ENCODE results near the gene KLF9. TPM values are rescaled to one million over a fixed set of nuclear protein-coding genes. Genes with fewer than 3 reads are reported as not detected.

The KLF9 gene
- total RNA-seq, 1 experiment from 2014 or later, result 7.0 TPM

DNA sequence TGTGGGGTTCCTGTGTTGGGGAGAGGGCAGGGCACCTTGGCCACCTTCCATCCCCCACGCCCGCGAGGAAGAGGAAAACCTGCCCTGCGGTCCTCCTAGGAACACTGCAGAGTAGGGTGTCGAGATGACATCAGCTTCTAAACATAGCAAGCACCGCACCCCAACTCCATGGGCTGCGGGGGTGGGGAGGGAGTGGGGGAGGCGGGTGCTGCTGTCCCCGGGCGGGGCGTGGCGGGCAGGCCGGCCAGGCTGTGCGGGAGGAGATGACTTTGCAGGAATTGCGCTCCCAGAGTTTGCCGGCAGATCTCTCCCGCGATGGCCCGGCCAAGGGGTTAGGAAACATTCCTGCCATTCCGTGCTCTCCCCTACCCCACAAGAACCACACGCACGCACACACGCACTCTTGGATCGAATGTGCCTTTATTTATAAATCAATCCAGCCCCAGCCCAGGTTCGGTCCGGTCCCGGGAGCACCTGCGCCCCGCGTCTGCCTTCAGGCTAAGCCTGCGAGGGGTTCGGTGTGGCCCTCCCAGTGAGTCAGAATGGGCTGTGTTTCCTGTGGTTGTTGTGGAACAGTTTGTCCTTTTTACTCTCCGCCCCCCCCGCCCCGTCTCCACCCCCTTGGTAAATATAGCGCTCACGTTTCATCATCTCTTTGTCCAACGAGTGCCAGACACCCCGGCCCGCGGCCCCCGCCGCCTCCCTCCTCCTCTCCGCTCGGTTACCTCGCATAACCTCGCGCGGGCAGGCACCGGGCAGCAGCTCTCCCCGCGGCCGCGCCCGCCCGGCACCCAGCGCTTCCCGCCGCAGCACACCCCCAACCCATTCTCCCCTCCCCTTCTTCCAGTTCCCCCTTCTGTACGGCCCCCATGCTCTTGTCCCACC, 5.3 kb upstream of the KLF9 start:
- CTCF ChIA-PET, result interaction anchor here (0.8 kb wide), 1 partner anchor 61 kb away, joined by 3 read pairs; no protein-coding TSS in a partner anchor
- H3K4me3 ChIP-seq, result peak overlapping the region; percentile 82
- TF ChIP-seq, protein P1, sequence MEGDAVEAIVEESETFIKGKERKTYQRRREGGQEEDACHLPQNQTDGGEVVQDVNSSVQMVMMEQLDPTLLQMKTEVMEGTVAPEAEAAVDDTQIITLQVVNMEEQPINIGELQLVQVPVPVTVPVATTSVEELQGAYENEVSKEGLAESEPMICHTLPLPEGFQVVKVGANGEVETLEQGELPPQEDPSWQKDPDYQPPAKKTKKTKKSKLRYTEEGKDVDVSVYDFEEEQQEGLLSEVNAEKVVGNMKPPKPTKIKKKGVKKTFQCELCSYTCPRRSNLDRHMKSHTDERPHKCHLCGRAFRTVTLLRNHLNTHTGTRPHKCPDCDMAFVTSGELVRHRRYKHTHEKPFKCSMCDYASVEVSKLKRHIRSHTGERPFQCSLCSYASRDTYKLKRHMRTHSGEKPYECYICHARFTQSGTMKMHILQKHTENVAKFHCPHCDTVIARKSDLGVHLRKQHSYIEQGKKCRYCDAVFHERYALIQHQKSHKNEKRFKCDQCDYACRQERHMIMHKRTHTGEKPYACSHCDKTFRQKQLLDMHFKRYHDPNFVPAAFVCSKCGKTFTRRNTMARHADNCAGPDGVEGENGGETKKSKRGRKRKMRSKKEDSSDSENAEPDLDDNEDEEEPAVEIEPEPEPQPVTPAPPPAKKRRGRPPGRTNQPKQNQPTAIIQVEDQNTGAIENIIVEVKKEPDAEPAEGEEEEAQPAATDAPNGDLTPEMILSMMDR (conservative IDR thresholded peaks at IDR 0.05), result no peak
- TF ChIP-seq EZH2 (IDR thresholded peaks at IDR 0.05; ENCODE audit: low read depth), result no peak
- POLR2A ChIA-PET (ENCODE audit: unreplicated experiment), result interaction anchor here (0.5 to 1.7 kb wide), 10 partner anchors 41 to 406 kb away, joined by 3 to 10 read pairs (median 7); partner anchors contain the start of gene SMC5
- peak overlapping the region; percentile 98 for H3K4me2 ChIP-seq
- intact Hi-C loops (cut with micrococcal nuclease; ENCODE audit: unreplicated experiment), result loop anchor here (1.0 to 10.0 kb wide), 13 partner anchors 7 to 1723 kb away; partner anchors contain the start of gene SMC5
- no peaks in the 10 kb centered on the region for H3K9me3 ChIP-seq (ENCODE audit: insufficient read depth, low read depth)
- H3F3A ChIP-seq (ENCODE audit: insufficient read depth, low read depth), result peaks cover 33% of the 10 kb centered on the region; the same call in 1 of the 2 replicates
- H3K27me3 ChIP-seq (ENCODE audit: insufficient read depth, low read depth), result no peaks in the 10 kb centered on the region
- H3K4me1 ChIP-seq (replicated peaks; ENCODE audit: insufficient read depth), result peaks cover 18% of the 10 kb centered on the region
- no peaks in the 10 kb centered on the region for H3K36me3 ChIP-seq (ENCODE audit: low read depth)
- no peaks in the 10 kb centered on the region for H3K9me2 ChIP-seq (ENCODE audit: insufficient read depth)
- H4K20me1 ChIP-seq (ENCODE audit: insufficient read depth), result no peaks in the 10 kb centered on the region
- peak; percentile 86 to 94 for DNase-seq
- TSS peak; percentile 85 for BruUV-seq (replicated peaks)
- H3K27ac ChIP-seq, result peak overlapping the region; percentile 97
- no peaks in the 10 kb centered on the region for H3K79me2 ChIP-seq (ENCODE audit: low read depth)
- H2AFZ ChIP-seq, result peak overlapping the region; percentile 86

DNA sequence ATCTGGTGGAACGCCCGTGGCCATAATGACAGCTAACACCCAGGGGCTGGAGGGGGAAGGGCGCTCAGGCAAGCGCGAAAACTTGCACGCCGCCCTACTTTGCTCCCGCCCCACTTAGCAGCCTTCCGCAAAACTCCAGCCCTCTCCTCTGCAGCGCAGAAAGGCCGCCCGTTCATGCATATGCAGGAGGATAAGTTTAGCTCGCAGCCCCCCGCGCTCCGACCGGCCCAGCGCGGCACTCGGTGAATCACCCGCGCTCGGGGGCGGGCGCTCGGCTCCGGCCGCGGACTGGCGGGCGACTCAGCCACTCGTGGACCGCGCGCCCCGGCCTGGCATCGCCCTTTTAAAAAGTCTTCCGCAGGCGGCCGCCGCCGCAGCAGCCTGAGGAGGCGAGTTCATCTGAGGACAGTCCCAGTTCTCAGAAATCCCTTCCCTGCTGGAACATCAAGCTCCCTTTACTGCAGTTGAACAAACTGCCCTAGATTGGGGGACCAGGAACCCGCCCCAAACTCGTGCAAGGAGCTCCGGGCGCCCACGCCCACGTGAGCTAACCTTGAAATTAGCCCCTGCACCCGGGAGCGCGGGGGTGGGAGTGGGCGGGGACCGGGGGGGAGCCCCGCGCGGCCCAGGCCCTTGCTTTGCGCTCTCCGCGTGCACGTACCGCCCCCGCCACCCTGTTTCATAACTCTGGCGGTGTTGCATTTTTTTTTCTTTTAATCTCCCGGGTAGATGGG, 4.5 kb upstream of the KLF9 start:
- H3K27me3 ChIP-seq (ENCODE audit: insufficient read depth, low read depth), result no peaks in the 10 kb centered on the region
- CTCF ChIA-PET, result interaction anchor here (0.7 to 0.8 kb wide), 2 partner anchors 20 to 61 kb away, joined by 3 to 4 read pairs; no protein-coding TSS in a partner anchor
- no peaks in the 10 kb centered on the region for H4K20me1 ChIP-seq (ENCODE audit: insufficient read depth)
- H2AFZ ChIP-seq, result peak overlapping the region; percentile 86
- H3K36me3 ChIP-seq (ENCODE audit: low read depth), result no peaks in the 10 kb centered on the region
- no peak for TF ChIP-seq EZH2 (IDR thresholded peaks at IDR 0.05; ENCODE audit: low read depth)
- TF ChIP-seq, protein P1 (conservative IDR thresholded peaks at IDR 0.05), result no peak
- peak overlapping the region; percentile 97 for H3K27ac ChIP-seq
- H3K4me3 ChIP-seq, result peak overlapping the region; percentile 82
- H3K9me2 ChIP-seq (ENCODE audit: insufficient read depth), result no peaks in the 10 kb centered on the region
- DNase-seq, result peak; percentile 85 to 97
- no TSS peak for BruUV-seq (replicated peaks)
- peak overlapping the region; percentile 98 for H3K4me2 ChIP-seq
- intact Hi-C loops (cut with micrococcal nuclease; ENCODE audit: unreplicated experiment), result loop anchor here (1.0 to 5.0 kb wide), 9 partner anchors 62 to 1723 kb away; partner anchors contain the start of gene SMC5
- H3K9me3 ChIP-seq (ENCODE audit: insufficient read depth, low read depth), result no peaks in the 10 kb centered on the region
- POLR2A ChIA-PET (ENCODE audit: unreplicated experiment), result interaction anchor here (0.5 to 1.0 kb wide), 9 partner anchors 11 to 533 kb away, joined by 3 to 8 read pairs (median 6); partner anchors contain the start of gene SMC5
- peaks cover 41% of the 10 kb centered on the region; the same call in 1 of the 2 replicates for H3F3A ChIP-seq (ENCODE audit: insufficient read depth, low read depth)
- H3K4me1 ChIP-seq (replicated peaks; ENCODE audit: insufficient read depth), result peaks cover 23% of the 10 kb centered on the region
- H3K79me2 ChIP-seq (ENCODE audit: low read depth), result no peaks in the 10 kb centered on the region

DNA sequence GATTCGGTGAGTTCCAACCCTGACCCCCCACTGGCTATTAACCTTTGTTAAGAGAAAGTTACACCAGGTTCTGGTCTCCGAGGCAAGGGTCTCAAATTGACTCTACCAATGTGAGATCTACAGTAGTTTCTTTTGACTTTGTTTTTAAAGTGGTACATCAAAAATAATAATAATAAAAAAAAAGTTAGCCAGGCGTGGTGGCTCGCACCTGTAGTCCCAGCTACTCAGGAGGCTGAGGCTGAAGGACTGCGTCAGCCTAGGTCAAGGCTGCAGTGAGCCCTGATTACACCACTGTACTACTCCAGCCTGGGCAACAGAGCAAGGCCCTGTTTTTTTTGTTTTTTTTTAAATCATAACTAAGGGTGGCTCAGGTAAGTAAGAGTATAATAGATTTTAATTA, 1.0 kb upstream of the KLF9 start:
- ChIA-PET POLR2A (ENCODE audit: unreplicated experiment) (interaction anchor here (0.6 kb wide), 1 partner anchor 468 kb away, joined by 3 read pairs; no protein-coding TSS in a partner anchor), CTCF (interaction anchor here (0.6 kb wide), 1 partner anchor 221 kb away, joined by 3 read pairs; no protein-coding TSS in a partner anchor)
- no peaks in the 10 kb centered on the region for H3K27me3 ChIP-seq (ENCODE audit: insufficient read depth, low read depth)
- H3K27ac ChIP-seq, result no peak overlapping the region
- H2AFZ ChIP-seq, result no peak overlapping the region
- H3K4me2 ChIP-seq, result no peak overlapping the region
- H3K9me2 ChIP-seq (ENCODE audit: insufficient read depth), result no peaks in the 10 kb centered on the region
- no peaks in the 10 kb centered on the region for H3K9me3 ChIP-seq (ENCODE audit: insufficient read depth, low read depth)
- peaks cover 24% of the 10 kb centered on the region for H3K4me1 ChIP-seq (replicated peaks; ENCODE audit: insufficient read depth)
- H4K20me1 ChIP-seq (ENCODE audit: insufficient read depth), result no peaks in the 10 kb centered on the region
- DNase-seq, result no peak
- intact Hi-C loops (cut with micrococcal nuclease; ENCODE audit: unreplicated experiment), result loop anchor here (5.0 kb wide), 5 partner anchors 58 to 1727 kb away; no protein-coding TSS in a partner anchor
- TF ChIP-seq, protein P1 (conservative IDR thresholded peaks at IDR 0.05), result no peak
- TF ChIP-seq EZH2 (IDR thresholded peaks at IDR 0.05; ENCODE audit: low read depth), result no peak
- 0 out of 2 replicates have a peak, but pooled peaks cover 9% of the 10 kb centered on the region for H3K79me2 ChIP-seq (ENCODE audit: low read depth)
- peaks cover 43% of the 10 kb centered on the region; the same call in 1 of the 2 replicates for H3F3A ChIP-seq (ENCODE audit: insufficient read depth, low read depth)
- no peaks in the 10 kb centered on the region for H3K36me3 ChIP-seq (ENCODE audit: low read depth)
- no TSS peak for BruUV-seq (replicated peaks)
- H3K4me3 ChIP-seq, result no peak overlapping the region
